Common myeloid progenitor, CD34-positive (primary cell): ENCODE measurements around the gene DDRGK1.

Experiments
- CTCF ChIA-PET: fragments of 350-600 bp; sonication (Branson Sonifier 250); formaldehyde crosslinking; loops from one replicate; lab custom pipeline; 2021; ENCODE audit warnings: antibody characterized with exemption; lab: Charles Lee
- POLR2A ChIA-PET: fragments of 350-600 bp; sonication (Branson Sonifier 250); formaldehyde crosslinking; loops from one replicate; lab custom pipeline; 2021; ENCODE audit warnings: antibody characterized with exemption; lab: Charles Lee
- DNase-seq, 3 donors: peaks; one replicate each; pipeline versions ENCODE4 v3.0.0 to v3.0.0-alpha.2; 2013
- H3K27ac ChIP-seq, 2 experiments: 1 replicate in 1 of 2; 2 replicates in 1 of 2; pipeline ENCODE4 v1.7.0; 2013; ENCODE audit warnings: inconsistent platforms in 2 of 2, low read length in 2 of 2, mild to moderate bottlenecking in 2 of 2, low read depth in 1 of 2, moderate library complexity in 1 of 2; ENCODE audit not compliant: severe bottlenecking in 2 of 2, insufficient read depth in 1 of 2, poor library complexity in 1 of 2
- H3K27me3 ChIP-seq, 5 experiments: replicated peaks in 2 of 5; 1 replicate in 3 of 5; 2 replicates in 2 of 5; pipeline versions ENCODE4 v1.6.1 to v1.7.0; 2013; ENCODE audit warnings: low read length in 4 of 5, mild to moderate bottlenecking in 2 of 5, moderate library complexity in 2 of 5, inconsistent platforms in 1 of 5; ENCODE audit not compliant: insufficient read depth in 5 of 5, control insufficient read depth in 4 of 5
- H3K36me3 ChIP-seq, 4 experiments: 1 replicate in 2 of 4; 2 replicates in 2 of 4; pipeline versions ENCODE4 v1.6.1 to v1.7.0; 2013; ENCODE audit warnings: low read length in 3 of 4, control low read depth in 1 of 4, mild to moderate bottlenecking in 1 of 4; ENCODE audit not compliant: control insufficient read depth in 4 of 4, insufficient read depth in 4 of 4
- H3K4me1 ChIP-seq, 4 experiments: 1 replicate in 3 of 4; 2 replicates in 1 of 4; pipeline versions ENCODE4 v1.6.1 to v1.7.1; 2013; ENCODE audit warnings: low read length in 3 of 4, mild to moderate bottlenecking in 3 of 4, control low read depth in 1 of 4, inconsistent platforms in 1 of 4, moderate library complexity in 1 of 4; ENCODE audit not compliant: control insufficient read depth in 4 of 4, insufficient read depth in 4 of 4; ENCODE audit errors: control extremely low read depth in 1 of 4
- H3K4me3 ChIP-seq, 7 experiments: 1 replicate in 4 of 7; 2 replicates in 3 of 7; pipeline versions ENCODE4 v1.5.1 to v1.7.0; 2013; ENCODE audit warnings: mild to moderate bottlenecking in 7 of 7, low read length in 6 of 7, moderate library complexity in 6 of 7, inconsistent platforms in 2 of 7, low read depth in 2 of 7, control low read depth in 1 of 7; ENCODE audit not compliant: insufficient read depth in 4 of 7, control insufficient read depth in 1 of 7; ENCODE audit errors: extremely low read depth in 1 of 7
- H3K9me3 ChIP-seq, 5 experiments: 1 replicate in 4 of 5; 2 replicates in 1 of 5; pipeline versions ENCODE4 v1.6.1 to v1.7.1; 2013; ENCODE audit warnings: low read length in 4 of 5, mild to moderate bottlenecking in 2 of 5, inconsistent platforms in 1 of 5, low read depth in 1 of 5, moderate library complexity in 1 of 5; ENCODE audit not compliant: control insufficient read depth in 4 of 5, insufficient read depth in 2 of 5; ENCODE audit errors: control extremely low read depth in 1 of 5
- WGBS: methylation state at CpG from one replicate; pipeline ENCODE4 v1.1.5; 2013; ENCODE audit not compliant: insufficient coverage; 5-methylcytosine and 5-hydroxymethylcytosine counted together

Gene DDRGK1

GRCh38 chr20:3224681-3225421, 20.4 kb upstream of the DDRGK1 start:
- Histone ChIP-seq H3K36me3 (peaks cover 0 to 44% (median 31%) of the 10 kb centered on the region in 4 experiments), H3K4me1 (peaks cover 0 to 29% (median 22%) of the 10 kb centered on the region in 4 experiments), H3K27ac (no peak overlapping the region), H3K4me3 (no peak overlapping the region), H3K9me3 (no peaks in the 10 kb centered on the region), H3K27me3 (no peaks in the 10 kb centered on the region)
- ChIA-PET POLR2A (no interaction called here), CTCF (interaction anchor here (1.2 kb wide), 2 partner anchors 23 to 25 kb away, joined by 4 to 5 read pairs; no protein-coding TSS in a partner anchor)
- WGBS: 97% methylated on average over 7 of the region's 8 CpGs
- no peak for DNase-seq

- Histone ChIP-seq H3K36me3 (peaks cover 0 to 47% (median 32%) of the 10 kb centered on the region in 4 experiments), H3K9me3 (no peaks in the 10 kb centered on the region), H3K4me1 (peaks cover 0 to 29% (median 22%) of the 10 kb centered on the region in 4 experiments), H3K4me3 (peak overlapping the region in 2 of 7 experiments; percentile 25 to 62), H3K27me3 (no peaks in the 10 kb centered on the region), H3K27ac (peak overlapping the region in 1 of 2 experiments; percentile 20)
- CTCF ChIA-PET: interaction anchor here (1.4 to 1.9 kb wide), 3 partner anchors 15 to 25 kb away, joined by 4 to 6 read pairs (median 5); partner anchors contain the start of gene SLC4A11
- no peak for DNase-seq
- 95% methylated on average over 20 of the region's 20 CpGs for WGBS
- POLR2A ChIA-PET: no interaction called here
These were observed 19.7 kb upstream of the DDRGK1 start for GRCh38 chr20:3223994-3224680.

- peaks cover 0 to 48% (median 32%) of the 10 kb centered on the region in 4 experiments for H3K36me3 ChIP-seq
- no peak for DNase-seq
- no peaks in the 10 kb centered on the region for H3K27me3 ChIP-seq
- peaks cover 0 to 31% (median 23%) of the 10 kb centered on the region in 4 experiments for H3K4me1 ChIP-seq
- ChIA-PET POLR2A (interaction anchor here (1.4 kb wide), 1 partner anchor 16 kb away, joined by 4 read pairs; the partner anchor contains the start of gene SLC4A11), CTCF (interaction anchor here (0.9 to 1.9 kb wide), 5 partner anchors 13 to 92 kb away, joined by 3 to 11 read pairs (median 5); partner anchors contain the start of gene SLC4A11)
- peak overlapping the region in 2 of 7 experiments; percentile 44 to 62 for H3K4me3 ChIP-seq
- 87% methylated on average over 4 of the region's 6 CpGs for WGBS
- H3K27ac ChIP-seq: peak overlapping the region in 1 of 2 experiments; percentile 20
- no peaks in the 10 kb centered on the region for H3K9me3 ChIP-seq
These were observed 19.1 kb upstream of the DDRGK1 start for GRCh38 chr20:3223651-3223993.

- Histone ChIP-seq H3K9me3 (no peaks in the 10 kb centered on the region), H3K4me1 (peaks cover 0 to 35% (median 27%) of the 10 kb centered on the region in 4 experiments), H3K27me3 (no peaks in the 10 kb centered on the region), H3K4me3 (peak overlapping the region in 4 of 7 experiments; percentile 26 to 62 (median 44)), H3K27ac (peak overlapping the region in 1 of 2 experiments; percentile 34), H3K36me3 (peaks cover 0 to 50% (median 32%) of the 10 kb centered on the region in 4 experiments)
- ChIA-PET CTCF (interaction anchor here (0.9 to 1.9 kb wide), 11 partner anchors 13 to 110 kb away, joined by 3 to 11 read pairs (median 4); partner anchors contain the start of genes FASTKD5, SLC4A11 and UBOX5), POLR2A (interaction anchor here (0.6 to 1.4 kb wide), 2 partner anchors 16 to 21 kb away, joined by 4 read pairs; partner anchors contain the start of gene SLC4A11)
- peak; percentile 66 to 95 (median 93) for DNase-seq
- 22% methylated on average over 24 of the region's 25 CpGs for WGBS
These were observed 18.4 kb upstream of the DDRGK1 start for GRCh38 chr20:3222635-3223600.

- CTCF ChIA-PET: interaction anchor here (1.1 to 3.5 kb wide), 10 partner anchors 10 to 108 kb away, joined by 3 to 25 read pairs (median 4); no protein-coding TSS in a partner anchor
- Histone ChIP-seq H3K9me3 (no peaks in the 10 kb centered on the region), H3K27ac (no peak overlapping the region), H3K4me3 (no peak overlapping the region), H3K36me3 (peaks cover 2 to 50% (median 28%) of the 10 kb centered on the region in 4 experiments), H3K27me3 (no peaks in the 10 kb centered on the region), H3K4me1 (peaks cover 0 to 35% (median 27%) of the 10 kb centered on the region in 4 experiments)
- no peak for DNase-seq
- POLR2A ChIA-PET: no interaction called here
- 97% methylated on average over 14 of the region's 18 CpGs for WGBS
These were observed 17.1 kb upstream of the DDRGK1 start for GRCh38 chr20:3221398-3222226.
